HepG2 (cell line): ENCODE measurements around the gene CMA1. TPM values are rescaled to one million over a fixed set of nuclear protein-coding genes. Genes with fewer than 3 reads are reported as not detected.

Experiments
- ATAC-seq: fragments of 200-7000 bp; cut with Tn5 transposase; 3 replicates; pipeline ENCODE4 v1.9.1; 2020; ENCODE audit warnings: mild to moderate bottlenecking, moderate library complexity
- BruUV-seq: library from RNA; stranded (reverse); fragments of 400-500 nt; replicated peaks from 2 replicates; lab custom pipeline; 2021; lab: Mats Ljungman, UMichigan
- CTCF ChIA-PET: fragments of 300-600 bp; formaldehyde crosslinking; extraction: SDS; loops from one replicate; lab custom pipeline; 2021; ENCODE audit warnings: low total read pairs, inconsistent platforms, low intra/inter-chr PET ratio; lab: Yijun Ruan, JAX
- POLR2A ChIA-PET: fragments of 350-600 bp; sonication (Branson Sonifier 250); formaldehyde crosslinking; loops from one replicate; lab custom pipeline; 2020; ENCODE audit warnings: antibody characterized with exemption, inconsistent platforms; lab: Yijun Ruan, JAX
- DNase-seq: peaks from one replicate; pipeline ENCODE4 v3.0.0-alpha.2; 2015; ENCODE audit warnings: low spot score
- FAIRE-seq: peaks from 3 replicates; lab custom pipeline; 2011; peaks lifted over from hg19 to GRCh38; lab: Jason Lieb, UNC
- H2AFZ ChIP-seq: one replicate; pipeline ENCODE4 v1.6.1; 2011; ENCODE audit warnings: low read length, inconsistent platforms
- H3K27ac ChIP-seq: fragments of 300-600 bp; 3 replicates; pipeline ENCODE4 v1.8.0; 2011; ENCODE audit warnings: mixed run types, mild to moderate bottlenecking, mixed read lengths, low read length, inconsistent platforms; ENCODE audit not compliant: insufficient read depth; ENCODE audit errors: extremely low read length
- H3K27me3 ChIP-seq, 2 experiments: fragments of 200-600 bp in 1 of 2; 2 replicates in 1 of 2; 3 replicates in 1 of 2; pipeline versions ENCODE4 v1.6.0 to v1.8.0; 2011; ENCODE audit warnings: low read length in 2 of 2, mild to moderate bottlenecking in 2 of 2, moderate library complexity in 2 of 2, inconsistent platforms in 1 of 2; ENCODE audit not compliant: insufficient read depth in 2 of 2, control insufficient read depth in 1 of 2
- H3K36me3 ChIP-seq, 2 experiments: fragments of 200-600 bp in 1 of 2; replicated peaks in 1 of 2; 2 replicates in 1 of 2; 3 replicates in 1 of 2; pipeline versions ENCODE4 v1.5.1 to v1.8.0; 2011; ENCODE audit warnings: low read length in 2 of 2, inconsistent platforms in 1 of 2; ENCODE audit not compliant: insufficient read depth in 2 of 2, control insufficient read depth in 1 of 2
- H3K4me1 ChIP-seq: 2 replicates; pipeline ENCODE4 v1.5.1; 2012; ENCODE audit warnings: low read length, inconsistent platforms; ENCODE audit not compliant: insufficient read depth
- H3K4me2 ChIP-seq: 2 replicates; pipeline ENCODE4 v1.6.0; 2011; ENCODE audit warnings: low read depth, low read length, inconsistent platforms
- H3K4me3 ChIP-seq, 3 experiments: fragments of 200-600 bp in 1 of 3; sonication (generic), shearing (Covaris generic) in 1 of 3; replicated peaks in 1 of 3; 2 replicates each; pipeline ENCODE4 v1.5.1; 2011 to 2016; ENCODE audit warnings: low read length in 3 of 3, inconsistent platforms in 2 of 3, low read depth in 2 of 3, mild to moderate bottlenecking in 2 of 3, control low read depth in 1 of 3, mixed read lengths in 1 of 3; ENCODE audit not compliant: insufficient read depth in 1 of 3
- H3K79me2 ChIP-seq: one replicate; pipeline ENCODE4 v1.6.1; 2011; ENCODE audit warnings: low read length, inconsistent platforms; ENCODE audit not compliant: insufficient read depth
- H3K9ac ChIP-seq: 2 replicates; pipeline ENCODE4 v1.6.0; 2011; ENCODE audit warnings: mild to moderate bottlenecking, low read depth, low read length, inconsistent platforms; ENCODE audit not compliant: insufficient read depth
- H3K9me3 ChIP-seq: 2 replicates; pipeline ENCODE4 v1.5.1; 2012; ENCODE audit warnings: mild to moderate bottlenecking, low read length
- H4K20me1 ChIP-seq: 2 replicates; pipeline ENCODE4 v1.6.0; 2011; ENCODE audit warnings: inconsistent platforms, mild to moderate bottlenecking, low read length, moderate library complexity; ENCODE audit not compliant: insufficient read depth
- ATF7 ChIP-seq, 2 experiments: fragments of 450-650 bp in 1 of 2; sonication (generic) in 1 of 2; formaldehyde crosslinking in 1 of 2; IDR thresholded peaks; 2 replicates each; pipeline versions ENCODE4 v1.4.0 to v1.6.1; 2016 to 2020; ENCODE audit warnings: antibody characterized with exemption in 1 of 2, mild to moderate bottlenecking in 1 of 2, missing genetic modification reagents in 1 of 2
- CEBPB ChIP-seq: IDR thresholded peaks from 2 replicates; pipeline ENCODE4 v1.6.1; 2011; ENCODE audit warnings: low read depth, low read length, improper control_type of control experiment, borderline replicate concordance
- HES4 ChIP-seq: sonication (generic); formaldehyde crosslinking; IDR thresholded peaks from 2 replicates; pipeline ENCODE4 v1.9.0; 2021; ENCODE audit warnings: mild to moderate bottlenecking, missing genetic modification reagents, borderline replicate concordance
- KLF13 ChIP-seq: sonication (generic); formaldehyde crosslinking; IDR thresholded peaks from 2 replicates; pipeline ENCODE4 v1.4.0; 2020; ENCODE audit warnings: mild to moderate bottlenecking, missing genetic modification reagents
- MED1 ChIP-seq: sonication (generic); formaldehyde crosslinking; IDR thresholded peaks from 2 replicates; pipeline ENCODE4 v1.4.0; 2020; ENCODE audit warnings: missing genetic modification reagents
- SMAD3 ChIP-seq: sonication (generic); formaldehyde crosslinking; IDR thresholded peaks from 2 replicates; pipeline ENCODE4 v1.4.0; 2020; ENCODE audit warnings: missing genetic modification reagents
- ZBTB38 ChIP-seq: sonication (generic); formaldehyde crosslinking; IDR thresholded peaks from 2 replicates; pipeline ENCODE4 v1.5.1; 2020; ENCODE audit warnings: mild to moderate bottlenecking, missing genetic modification reagents
- ZNF251 ChIP-seq: sonication (generic); formaldehyde crosslinking; IDR thresholded peaks from 2 replicates; pipeline ENCODE4 v1.9.0; 2021; ENCODE audit warnings: mild to moderate bottlenecking, missing genetic modification reagents
- ZNF432 ChIP-seq: sonication (generic); formaldehyde crosslinking; IDR thresholded peaks from 2 replicates; pipeline ENCODE4 v1.5.0; 2020; ENCODE audit warnings: missing genetic modification reagents, mild to moderate bottlenecking, borderline replicate concordance
- ZNF563 ChIP-seq: sonication (generic); formaldehyde crosslinking; IDR thresholded peaks from 2 replicates; pipeline ENCODE4 v1.8.0; 2022; ENCODE audit warnings: mild to moderate bottlenecking, moderate library complexity, missing genetic modification reagents
- WGBS: methylation state at CpG from one replicate; pipeline ENCODE4 v1.1.6; 2017; ENCODE audit warnings: low lambda C conversion rate; 5-methylcytosine and 5-hydroxymethylcytosine counted together
- in situ Hi-C: cut with HindIII; loops from 2 replicates; pipeline ENCODE4 v1.10.0; 2017; ENCODE audit warnings: low pct_unique_long_range_greater_than_20kb; ENCODE audit not compliant: extremely low pct_ligation_motif_present
- intact Hi-C: fragments of 100-400 bp; cut with micrococcal nuclease; formaldehyde crosslinking; loops from one replicate; pipeline ENCODE4 v1.10.0; 2022; ENCODE audit not compliant: unreplicated experiment
- polyA plus RNA-seq, 8 experiments: library from polyadenylated mRNA; depleted of rRNA in 3 of 8; stranded (reverse) in 7 of 8; unstranded in 1 of 8; fragments of >200 nt; fragmentation: Illumina TruSeq in 4 of 8; extraction: Trizol in 4 of 8; gene quantifications; 2 replicates each; pipeline versions ENCODE4 v1.2.1 to v1.2.3, GENCODE V29; 2011 to 2016; ENCODE audit warnings: low read depth in 4 of 8, missing spikeins in 1 of 8, mixed read lengths in 1 of 8; ENCODE audit not compliant: insufficient read depth in 1 of 8
- total RNA-seq, 5 experiments: library from RNA; depleted of rRNA; stranded (reverse); fragments of >200 nt; fragmentation: Illumina TruSeq; extraction: Trizol; gene quantifications; 2 replicates each; pipeline ENCODE4 v1.2.3, GENCODE V29; 2016; ENCODE audit warnings: low read depth in 1 of 5
- TF ChIP-seq, protein P1 (sequence below): fragments of 450-650 bp; IDR thresholded peaks from 2 replicates; pipeline ENCODE4 v1.6.1; 2016
- TF ChIP-seq, protein P2 (sequence below): sonication (generic); IDR thresholded peaks from 2 replicates; pipeline ENCODE4 v1.6.1; 2016; ENCODE audit warnings: low read depth, borderline replicate concordance

Gene CMA1
- total and polyA plus RNA-seq, 2 of the 13 experiments (the other 11 are each of a cell fraction or from before 2014, with no cell fraction given), result not detected

DNA sequence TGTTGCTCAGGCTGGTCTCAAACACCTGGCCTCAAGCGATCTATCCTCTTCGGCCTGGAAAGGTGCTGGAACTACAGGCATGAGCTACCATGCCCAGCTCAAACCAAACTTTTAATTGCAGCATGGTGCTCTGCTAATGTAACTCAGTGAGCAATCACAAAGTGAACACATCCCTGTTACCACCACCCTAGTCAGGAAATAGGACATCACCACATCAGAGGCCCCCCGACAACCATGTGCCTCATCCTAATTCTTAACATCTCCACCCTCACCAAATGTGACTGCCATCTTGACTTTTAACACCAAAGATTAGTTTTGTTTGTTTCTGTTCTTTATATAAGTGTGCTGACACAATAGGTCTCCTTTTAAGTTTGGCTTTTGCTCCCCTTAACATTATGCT, 42.7 kb downstream of the CMA1 start:
- Histone ChIP-seq H4K20me1 (no peaks in the 10 kb centered on the region), H2AFZ (no peak overlapping the region), H3K36me3 (no peaks in the 10 kb centered on the region), H3K79me2 (no peaks in the 10 kb centered on the region), H3K9me3 (no peaks in the 10 kb centered on the region), H3K4me3 (no peak overlapping the region), H3K4me1 (no peaks in the 10 kb centered on the region), H3K4me2 (no peak overlapping the region), H3K27ac (no peak overlapping the region), H3K9ac (no peak overlapping the region), H3K27me3 (no peaks in the 10 kb centered on the region)
- no TSS peak for BruUV-seq
- ChIA-PET POLR2A (no interaction called here), CTCF (no interaction called here)
- intact Hi-C loops, result no loop called here
- in situ Hi-C loops, result no loop called here
- FAIRE-seq (no peak), ATAC-seq (no peak; the same call in 2 of the 3 replicates), DNase-seq (no peak)
- TF ChIP-seq, protein P1, sequence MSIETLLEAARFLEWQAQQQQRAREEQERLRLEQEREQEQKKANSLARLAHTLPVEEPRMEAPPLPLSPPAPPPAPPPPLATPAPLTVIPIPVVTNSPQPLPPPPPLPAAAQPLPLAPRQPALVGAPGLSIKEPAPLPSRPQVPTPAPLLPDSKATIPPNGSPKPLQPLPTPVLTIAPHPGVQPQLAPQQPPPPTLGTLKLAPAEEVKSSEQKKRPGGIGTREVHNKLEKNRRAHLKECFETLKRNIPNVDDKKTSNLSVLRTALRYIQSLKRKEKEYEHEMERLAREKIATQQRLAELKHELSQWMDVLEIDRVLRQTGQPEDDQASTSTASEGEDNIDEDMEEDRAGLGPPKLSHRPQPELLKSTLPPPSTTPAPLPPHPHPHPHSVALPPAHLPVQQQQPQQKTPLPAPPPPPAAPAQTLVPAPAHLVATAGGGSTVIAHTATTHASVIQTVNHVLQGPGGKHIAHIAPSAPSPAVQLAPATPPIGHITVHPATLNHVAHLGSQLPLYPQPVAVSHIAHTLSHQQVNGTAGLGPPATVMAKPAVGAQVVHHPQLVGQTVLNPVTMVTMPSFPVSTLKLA, result peak; percentile 4; the same call in 1 of the 2 replicates
- TF ChIP-seq MED1 (CRISPR knock-in tag), result no peak
- WGBS, result 97% methylated on average over 3 of the region's 3 CpGs

DNA sequence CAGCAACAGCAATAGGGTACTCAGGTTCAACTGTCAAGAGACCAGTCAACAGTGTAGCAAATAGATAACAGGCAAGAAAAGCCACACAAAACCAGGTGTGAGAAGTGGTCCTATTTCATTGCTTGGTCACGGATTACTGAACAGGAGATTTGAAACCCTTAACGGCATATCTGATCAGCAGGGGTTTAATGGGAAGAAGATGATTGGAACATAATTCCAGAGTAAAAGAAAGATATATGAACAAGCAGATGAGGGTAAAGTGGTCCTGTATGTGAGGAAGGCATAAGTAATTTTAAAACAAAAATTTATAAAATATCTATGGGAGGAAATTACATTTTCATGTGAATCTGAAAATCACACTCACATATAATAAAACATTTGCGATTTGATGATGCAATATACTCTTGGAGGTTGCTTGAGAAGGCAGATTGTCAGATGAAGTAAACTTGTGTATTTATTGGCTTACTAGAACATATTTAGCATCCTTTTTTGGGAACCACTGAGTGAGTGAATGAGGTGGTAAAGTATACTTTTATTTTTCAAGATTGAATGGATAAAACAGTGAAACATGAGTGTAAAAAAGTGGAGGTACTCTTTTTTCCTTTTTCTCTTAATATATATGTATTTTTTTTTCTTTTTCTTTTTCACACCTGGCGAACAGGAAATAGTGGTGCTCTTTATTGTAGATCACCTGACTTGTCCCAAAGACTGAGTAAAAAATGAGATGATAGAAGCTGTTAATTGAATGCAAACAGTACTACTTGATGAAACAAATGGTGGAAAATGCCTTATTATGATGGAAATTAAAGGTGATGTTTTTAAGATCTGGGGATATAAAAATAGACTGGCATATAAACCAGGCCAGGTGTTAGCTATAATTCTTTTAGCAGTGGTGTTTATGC, 43.9 kb downstream of the CMA1 start:
- POLR2A ChIA-PET, result no interaction called here
- TF ChIP-seq ZBTB38 (no peak), ZNF563 (CRISPR knock-in tag) (no peak), CEBPB (peak; percentile 29; the same call in 1 of the 2 replicates), SMAD3 (CRISPR knock-in tag) (no peak), ZNF251 (CRISPR knock-in tag) (no peak), KLF13 (CRISPR knock-in tag) (no peak), ATF7 (IDR thresholded peaks at IDR 0.05) (peak; percentile 71), ATF7 (CRISPR knock-in tag; IDR thresholded peaks at IDR 0.05) (no peak), ZNF432 (no peak), HES4 (CRISPR knock-in tag) (no peak)
- TF ChIP-seq, protein P2, sequence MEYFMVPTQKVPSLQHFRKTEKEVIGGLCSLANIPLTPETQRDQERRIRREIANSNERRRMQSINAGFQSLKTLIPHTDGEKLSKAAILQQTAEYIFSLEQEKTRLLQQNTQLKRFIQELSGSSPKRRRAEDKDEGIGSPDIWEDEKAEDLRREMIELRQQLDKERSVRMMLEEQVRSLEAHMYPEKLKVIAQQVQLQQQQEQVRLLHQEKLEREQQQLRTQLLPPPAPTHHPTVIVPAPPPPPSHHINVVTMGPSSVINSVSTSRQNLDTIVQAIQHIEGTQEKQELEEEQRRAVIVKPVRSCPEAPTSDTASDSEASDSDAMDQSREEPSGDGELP, result no peak
- Histone ChIP-seq H3K79me2 (no peaks in the 10 kb centered on the region), H3K9me3 (no peaks in the 10 kb centered on the region), H3K9ac (no peak overlapping the region), H2AFZ (no peak overlapping the region), H3K4me1 (no peaks in the 10 kb centered on the region), H3K27ac (no peak overlapping the region), H3K27me3 (no peaks in the 10 kb centered on the region), H3K4me3 (no peak overlapping the region), H4K20me1 (no peaks in the 10 kb centered on the region), H3K4me2 (no peak overlapping the region), H3K36me3 (no peaks in the 10 kb centered on the region)
- in situ Hi-C loops, result no loop called here
- WGBS, result 66% methylated on average over 4 of the region's 4 CpGs
- intact Hi-C loops, result no loop called here
- ATAC-seq (no peak), FAIRE-seq (no peak), DNase-seq (no peak)
- CTCF ChIA-PET, result no interaction called here
- BruUV-seq, result no TSS peak
